ENCODE measurements around the gene SPACA7.

SPACA7 gene

GRCh38 chr13:112455476-112456059 lies 79.4 kb downstream of the SPACA7 start:
- no peak for TF ChIP-seq CTCF (IDR thresholded peaks at IDR 0.05; ENCODE audit: control insufficient read depth, extremely low read depth, insufficient read depth)

GRCh38 chr13:112456138-112457056 lies 80.2 kb downstream of the SPACA7 start:
- TF ChIP-seq CTCF (IDR thresholded peaks at IDR 0.05; ENCODE audit: control insufficient read depth, extremely low read depth, insufficient read depth): no peak
- DNase-seq (ENCODE audit: low read depth): no peak
- no peak overlapping the region for H3K4me3 ChIP-seq (ENCODE audit: low read depth, low read length)

More at GRCh38 chr13:112455476-112456059, 79.4 kb downstream of the SPACA7 start:
- H3K4me3 ChIP-seq (ENCODE audit: low read depth, low read length): no peak overlapping the region
- DNase-seq (ENCODE audit: low read depth): no peak

- no peak for TF ChIP-seq CTCF (IDR thresholded peaks at IDR 0.05; ENCODE audit: control insufficient read depth, extremely low read depth, insufficient read depth)
- H3K4me3 ChIP-seq (ENCODE audit: low read depth, low read length): no peak overlapping the region
- no peak for DNase-seq (ENCODE audit: low read depth)
Observed at GRCh38 chr13:112457081-112457480, 80.9 kb downstream of the SPACA7 start.

- TF ChIP-seq CTCF (IDR thresholded peaks at IDR 0.05; ENCODE audit: control insufficient read depth, extremely low read depth, insufficient read depth): no peak
- no peak overlapping the region for H3K4me3 ChIP-seq (ENCODE audit: low read depth, low read length)
- no peak for DNase-seq (ENCODE audit: low read depth)
Observed at GRCh38 chr13:112457485-112457884, 81.3 kb downstream of the SPACA7 start.

GRCh38 chr13:112462408-112462807 lies 86.3 kb downstream of the SPACA7 start:
- H3K4me3 ChIP-seq (ENCODE audit: low read depth, low read length): no peak overlapping the region
- no peak for TF ChIP-seq CTCF (IDR thresholded peaks at IDR 0.05; ENCODE audit: control insufficient read depth, extremely low read depth, insufficient read depth)
- no peak for DNase-seq (ENCODE audit: low read depth)

GRCh38 chr13:112464720-112465119 lies 88.6 kb downstream of the SPACA7 start:
- no peak for TF ChIP-seq CTCF (IDR thresholded peaks at IDR 0.05; ENCODE audit: control insufficient read depth, extremely low read depth, insufficient read depth)
- H3K4me3 ChIP-seq (ENCODE audit: low read depth, low read length): no peak overlapping the region
- no peak for DNase-seq (ENCODE audit: low read depth)

Measured in LNCaP clone FGC (cell line).